Osteoblast (primary cell): ENCODE data around the gene MUC21. TPM values are rescaled to one million over a fixed set of nuclear protein-coding genes. Genes with fewer than 3 reads are reported as not detected.
A peak's percentile ranks its signal among the peaks of the same experiment; 100 is the strongest.

Experiments used
- DNase-seq: peaks from one replicate; pipeline ENCODE4 v3.0.0; 2011; ENCODE audit warnings: low spot score, mixed read lengths; ENCODE audit not compliant: insufficient read length; ENCODE audit errors: missing footprints
- H2AFZ ChIP-seq: 2 replicates; pipeline ENCODE4 v1.6.0; 2011; ENCODE audit warnings: mild to moderate bottlenecking, low read length
- H3K27ac ChIP-seq: 2 replicates; pipeline ENCODE4 v1.5.1; 2011; ENCODE audit warnings: mild to moderate bottlenecking, low read depth, low read length, moderate library complexity
- H3K27me3 ChIP-seq: 2 replicates; pipeline ENCODE4 v1.6.0; 2012; ENCODE audit warnings: mild to moderate bottlenecking, control low read depth, inconsistent platforms, low read length, moderate library complexity; ENCODE audit not compliant: insufficient read depth
- H3K36me3 ChIP-seq: 2 replicates; pipeline ENCODE4 v1.5.1; 2011; ENCODE audit warnings: mild to moderate bottlenecking, low read length, control low read depth, moderate library complexity; ENCODE audit not compliant: insufficient read depth
- H3K4me1 ChIP-seq: 2 replicates; pipeline ENCODE4 v1.5.1; 2011; ENCODE audit warnings: mild to moderate bottlenecking, low read length, control low read depth, moderate library complexity; ENCODE audit not compliant: insufficient read depth
- H3K4me2 ChIP-seq: 2 replicates; pipeline ENCODE4 v1.6.0; 2011; ENCODE audit warnings: mild to moderate bottlenecking, low read length; ENCODE audit not compliant: insufficient read depth
- H3K4me3 ChIP-seq: fragments of 200-600 bp; sonication (generic); 3 replicates; pipeline ENCODE4 v1.5.1; 2012; ENCODE audit warnings: mild to moderate bottlenecking, low read length, inconsistent platforms; ENCODE audit not compliant: insufficient read depth
- H3K79me2 ChIP-seq: 2 replicates; pipeline ENCODE4 v1.6.0; 2012; ENCODE audit warnings: mild to moderate bottlenecking, low read length, control low read depth, inconsistent platforms; ENCODE audit not compliant: insufficient read depth
- H3K9me3 ChIP-seq: 2 replicates; pipeline ENCODE4 v1.5.1; 2011; ENCODE audit warnings: low read depth, low read length, control low read depth
- H4K20me1 ChIP-seq: 2 replicates; pipeline ENCODE4 v1.6.0; 2012; ENCODE audit warnings: mild to moderate bottlenecking, low read length, control low read depth; ENCODE audit not compliant: insufficient read depth
- total RNA-seq: library from RNA; depleted of rRNA; stranded (reverse); fragments of >200 nt; gene quantifications from 2 replicates; pipeline ENCODE4 v1.2.3, GENCODE V29; 2012
- TF ChIP-seq, protein P1 (sequence below): IDR thresholded peaks from 2 replicates; pipeline ENCODE4 v1.5.1; 2011; ENCODE audit warnings: mild to moderate bottlenecking, low read depth, low read length, moderate library complexity; ENCODE audit errors: extremely low read depth

MUC21 gene
- total RNA-seq, 1 donor = not detected

DNA sequence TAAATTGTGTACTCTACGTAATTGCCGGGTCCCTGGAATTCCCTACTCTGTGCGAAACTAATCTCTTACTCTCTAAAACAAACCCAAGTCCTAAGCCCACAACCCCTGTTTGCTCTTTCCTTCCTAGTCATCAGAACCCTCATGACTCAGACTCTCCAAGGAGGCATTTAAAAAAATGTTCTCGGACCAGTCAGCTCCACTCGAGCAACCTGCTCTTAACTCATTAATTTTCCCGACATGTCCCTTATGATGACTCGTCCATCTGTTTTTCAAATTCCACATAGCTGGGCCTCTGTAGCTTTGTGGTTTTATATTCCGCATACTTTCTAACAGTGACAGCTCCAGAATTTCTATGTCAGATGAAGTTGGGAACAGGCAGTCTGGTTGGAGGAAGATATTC is 24.2 kb downstream of the MUC21 start:
- Histone ChIP-seq H3K27me3 (no peaks in the 10 kb centered on the region), H4K20me1 (no peaks in the 10 kb centered on the region), H3K4me2 (peak overlapping the region; percentile 46), H3K36me3 (no peaks in the 10 kb centered on the region), H3K79me2 (no peaks in the 10 kb centered on the region), H3K4me3 (no peak overlapping the region), H3K4me1 (peaks cover 22% of the 10 kb centered on the region), H3K9me3 (no peaks in the 10 kb centered on the region), H2AFZ (peak overlapping the region; percentile 0), H3K27ac (no peak overlapping the region)
- DNase-seq = peak; percentile 87
- TF ChIP-seq, protein P1, sequence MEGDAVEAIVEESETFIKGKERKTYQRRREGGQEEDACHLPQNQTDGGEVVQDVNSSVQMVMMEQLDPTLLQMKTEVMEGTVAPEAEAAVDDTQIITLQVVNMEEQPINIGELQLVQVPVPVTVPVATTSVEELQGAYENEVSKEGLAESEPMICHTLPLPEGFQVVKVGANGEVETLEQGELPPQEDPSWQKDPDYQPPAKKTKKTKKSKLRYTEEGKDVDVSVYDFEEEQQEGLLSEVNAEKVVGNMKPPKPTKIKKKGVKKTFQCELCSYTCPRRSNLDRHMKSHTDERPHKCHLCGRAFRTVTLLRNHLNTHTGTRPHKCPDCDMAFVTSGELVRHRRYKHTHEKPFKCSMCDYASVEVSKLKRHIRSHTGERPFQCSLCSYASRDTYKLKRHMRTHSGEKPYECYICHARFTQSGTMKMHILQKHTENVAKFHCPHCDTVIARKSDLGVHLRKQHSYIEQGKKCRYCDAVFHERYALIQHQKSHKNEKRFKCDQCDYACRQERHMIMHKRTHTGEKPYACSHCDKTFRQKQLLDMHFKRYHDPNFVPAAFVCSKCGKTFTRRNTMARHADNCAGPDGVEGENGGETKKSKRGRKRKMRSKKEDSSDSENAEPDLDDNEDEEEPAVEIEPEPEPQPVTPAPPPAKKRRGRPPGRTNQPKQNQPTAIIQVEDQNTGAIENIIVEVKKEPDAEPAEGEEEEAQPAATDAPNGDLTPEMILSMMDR = no peak

- Histone ChIP-seq H3K4me1 (peaks cover 22% of the 10 kb centered on the region), H3K79me2 (no peaks in the 10 kb centered on the region), H4K20me1 (no peaks in the 10 kb centered on the region), H3K9me3 (no peaks in the 10 kb centered on the region), H3K4me3 (no peak overlapping the region), H3K4me2 (peak overlapping the region; percentile 46), H3K27ac (no peak overlapping the region), H3K36me3 (no peaks in the 10 kb centered on the region), H2AFZ (peak overlapping the region; percentile 0), H3K27me3 (no peaks in the 10 kb centered on the region)
- TF ChIP-seq, protein P1 = no peak
- DNase-seq = no peak
Observed at GRCh38 chr6:31008165-31008564, 24.6 kb downstream of the MUC21 start.

- H3K4me2 ChIP-seq = no peak overlapping the region
- no peaks in the 10 kb centered on the region for H3K36me3 ChIP-seq
- H3K27me3 ChIP-seq = no peaks in the 10 kb centered on the region
- no peaks in the 10 kb centered on the region for H4K20me1 ChIP-seq
- peaks cover 22% of the 10 kb centered on the region for H3K4me1 ChIP-seq
- no peak overlapping the region for H3K27ac ChIP-seq
- H3K9me3 ChIP-seq = no peaks in the 10 kb centered on the region
- no peak overlapping the region for H2AFZ ChIP-seq
- no peak for DNase-seq
- no peaks in the 10 kb centered on the region for H3K79me2 ChIP-seq
- H3K4me3 ChIP-seq = no peak overlapping the region
- TF ChIP-seq, protein P1 = no peak
Observed at GRCh38 chr6:31009731-31010130, 26.2 kb downstream of the MUC21 start.

- TF ChIP-seq, protein P1 = no peak
- Histone ChIP-seq H3K27me3 (peaks cover 3% of the 10 kb centered on the region), H4K20me1 (no peaks in the 10 kb centered on the region), H3K4me3 (no peak within 1 kb of the TSS), H3K9me3 (no peaks in the 10 kb centered on the region), H3K4me1 (peaks cover 22% of the 10 kb centered on the region), H3K79me2 (no peaks in the 10 kb centered on the region), H2AFZ (no peak within 1 kb of the TSS), H3K4me2 (peak within 1 kb of the TSS; percentile 40), H3K27ac (peak within 1 kb of the TSS; percentile 2), H3K36me3 (no peaks in the 10 kb centered on the region)
- peak; percentile 92 for DNase-seq
Observed at GRCh38 chr6:31010393-31011060, 27.0 kb downstream of the MUC21 start, which contains the start of gene MUC22. Gene MUC22 (plus strand): TSS chr6:31010474. CDS start chr6:31010707, 233 bp downstream.
